Colonic mucosa (tissue), 4 donors: Measurements from ENCODE around the gene PRDM15. TPM values are rescaled to one million over a fixed set of nuclear protein-coding genes. Genes with fewer than 3 reads are reported as not detected.

Source experiments
- DNase-seq: peaks from one replicate; pipeline ENCODE4 v3.0.0-alpha.2; 2020
- H3K27ac ChIP-seq: fragments of 200-600 bp; one replicate; pipeline ENCODE4 v1.8.0; 2021
- H3K27me3 ChIP-seq: fragments of 200-600 bp; one replicate; pipeline ENCODE4 v1.8.0; 2021
- H3K36me3 ChIP-seq: fragments of 200-600 bp; one replicate; pipeline ENCODE4 v1.8.0; 2021
- H3K4me1 ChIP-seq: fragments of 200-600 bp; one replicate; pipeline ENCODE4 v1.8.0; 2021; ENCODE audit warnings: mild to moderate bottlenecking
- H3K4me3 ChIP-seq: fragments of 200-600 bp; one replicate; pipeline ENCODE4 v1.8.0; 2021
- H3K9ac ChIP-seq, 2 donors: one replicate each; pipeline ENCODE4 v1.7.0; 2013; ENCODE audit warnings: control low read depth in 2 of 2, low read depth in 2 of 2, low read length in 2 of 2
- H3K9me3 ChIP-seq: fragments of 200-600 bp; one replicate; pipeline ENCODE4 v1.8.0; 2021
- intact Hi-C: fragments of 100-400 bp; cut with DNase I; formaldehyde crosslinking; loops from one replicate; pipeline ENCODE4 v1.14.1; 2022
- total RNA-seq, 2 donors: library from RNA; stranded (reverse); fragmentation: NEBNext Ultra II Directional in 1 of 2; extraction: Animal tissue kit (Norgen Biotek cat#: 25700) in 1 of 2; gene quantifications; one replicate each; pipeline ENCODE4 v1.2.1, GENCODE V29; 2021
- TF ChIP-seq, protein P1 (sequence below): fragments of 200-600 bp; IDR thresholded peaks from one replicate; pipeline ENCODE4 v1.8.0; 2022; ENCODE audit warnings: antibody characterized with exemption, mild to moderate bottlenecking
- donor health status: healthy.
- donor health status: DM: no; HTN: no; CAD: no.
- donor health status: DM: no; HTN: no; CAD: no.

Gene PRDM15
- total RNA-seq, 2 donors from 2014 or later = 3.2 to 6.3 TPM

DNA sequence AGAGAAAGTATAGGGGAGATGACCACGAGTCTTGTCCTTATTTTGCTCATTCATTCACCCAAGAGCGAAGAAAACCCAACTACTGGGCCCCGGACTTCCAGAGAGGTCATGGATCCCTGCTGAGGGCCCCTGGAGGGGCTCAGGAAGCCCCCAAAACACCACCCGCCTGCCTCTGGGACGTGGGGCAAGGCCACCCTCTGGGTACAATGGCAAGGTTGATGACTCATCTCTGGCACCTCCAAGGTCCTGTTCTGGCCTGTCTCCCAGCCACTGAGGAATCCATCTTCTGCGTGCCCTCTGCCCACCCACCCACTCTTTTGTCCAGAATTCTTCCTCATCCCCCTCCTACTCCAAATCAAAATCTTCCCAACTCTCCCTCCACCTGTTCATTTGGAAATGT, 21.3 kb upstream of the PRDM15 start:
- H3K9ac ChIP-seq = no peak overlapping the region
- no peaks in the 10 kb centered on the region for H3K9me3 ChIP-seq
- no peaks in the 10 kb centered on the region for H3K27me3 ChIP-seq
- DNase-seq = no peak
- no peaks in the 10 kb centered on the region for H3K4me1 ChIP-seq
- no peaks in the 10 kb centered on the region for H3K36me3 ChIP-seq
- H3K27ac ChIP-seq = no peak overlapping the region
- TF ChIP-seq, protein P1, sequence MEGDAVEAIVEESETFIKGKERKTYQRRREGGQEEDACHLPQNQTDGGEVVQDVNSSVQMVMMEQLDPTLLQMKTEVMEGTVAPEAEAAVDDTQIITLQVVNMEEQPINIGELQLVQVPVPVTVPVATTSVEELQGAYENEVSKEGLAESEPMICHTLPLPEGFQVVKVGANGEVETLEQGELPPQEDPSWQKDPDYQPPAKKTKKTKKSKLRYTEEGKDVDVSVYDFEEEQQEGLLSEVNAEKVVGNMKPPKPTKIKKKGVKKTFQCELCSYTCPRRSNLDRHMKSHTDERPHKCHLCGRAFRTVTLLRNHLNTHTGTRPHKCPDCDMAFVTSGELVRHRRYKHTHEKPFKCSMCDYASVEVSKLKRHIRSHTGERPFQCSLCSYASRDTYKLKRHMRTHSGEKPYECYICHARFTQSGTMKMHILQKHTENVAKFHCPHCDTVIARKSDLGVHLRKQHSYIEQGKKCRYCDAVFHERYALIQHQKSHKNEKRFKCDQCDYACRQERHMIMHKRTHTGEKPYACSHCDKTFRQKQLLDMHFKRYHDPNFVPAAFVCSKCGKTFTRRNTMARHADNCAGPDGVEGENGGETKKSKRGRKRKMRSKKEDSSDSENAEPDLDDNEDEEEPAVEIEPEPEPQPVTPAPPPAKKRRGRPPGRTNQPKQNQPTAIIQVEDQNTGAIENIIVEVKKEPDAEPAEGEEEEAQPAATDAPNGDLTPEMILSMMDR = no peak
- H3K4me3 ChIP-seq = no peak overlapping the region
- intact Hi-C loops = no loop called here

DNA sequence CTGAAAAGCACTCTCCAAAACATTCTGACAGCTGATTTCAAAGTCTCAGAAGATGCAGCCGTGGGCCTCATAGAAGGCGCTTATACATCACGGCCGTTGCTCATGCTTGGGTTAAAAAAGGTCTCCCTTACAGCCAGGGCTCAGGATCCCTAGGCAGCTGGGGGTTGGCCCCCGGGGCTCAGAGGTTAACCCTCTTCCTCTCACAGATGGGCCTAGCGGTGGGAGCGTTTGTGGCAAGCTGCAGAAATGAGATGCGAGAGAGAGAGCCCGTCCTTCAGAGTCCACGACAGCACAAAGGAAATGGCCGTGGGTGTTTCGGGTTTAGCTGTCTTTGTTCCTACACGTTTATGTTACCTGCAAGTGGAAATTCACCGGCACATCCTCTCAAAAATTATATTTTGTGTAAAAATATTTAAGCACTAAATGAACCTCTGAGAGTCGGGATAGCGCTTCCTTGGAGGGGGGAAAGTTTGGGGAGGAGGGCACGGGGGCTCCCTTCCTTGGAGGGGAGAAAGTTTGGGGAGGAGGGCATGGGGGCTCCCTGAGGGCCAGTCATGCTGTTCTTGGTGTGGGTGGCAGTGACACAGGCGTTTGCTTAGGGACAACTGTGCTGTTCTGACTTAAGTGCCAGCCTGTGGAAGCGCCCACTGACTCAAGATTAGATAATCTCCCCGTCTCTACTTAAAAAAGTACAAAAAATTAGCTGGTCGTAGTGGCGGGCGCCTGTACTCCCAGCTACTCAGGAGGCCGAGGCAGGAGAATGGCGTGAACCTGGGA, 20.5 kb upstream of the PRDM15 start:
- no peaks in the 10 kb centered on the region for H3K4me1 ChIP-seq
- no peaks in the 10 kb centered on the region for H3K36me3 ChIP-seq
- intact Hi-C loops = no loop called here
- H3K9me3 ChIP-seq = no peaks in the 10 kb centered on the region
- no peak overlapping the region for H3K4me3 ChIP-seq
- no peak overlapping the region for H3K9ac ChIP-seq
- no peaks in the 10 kb centered on the region for H3K27me3 ChIP-seq
- TF ChIP-seq, protein P1 = no peak
- no peak overlapping the region for H3K27ac ChIP-seq
- DNase-seq = no peak

DNA sequence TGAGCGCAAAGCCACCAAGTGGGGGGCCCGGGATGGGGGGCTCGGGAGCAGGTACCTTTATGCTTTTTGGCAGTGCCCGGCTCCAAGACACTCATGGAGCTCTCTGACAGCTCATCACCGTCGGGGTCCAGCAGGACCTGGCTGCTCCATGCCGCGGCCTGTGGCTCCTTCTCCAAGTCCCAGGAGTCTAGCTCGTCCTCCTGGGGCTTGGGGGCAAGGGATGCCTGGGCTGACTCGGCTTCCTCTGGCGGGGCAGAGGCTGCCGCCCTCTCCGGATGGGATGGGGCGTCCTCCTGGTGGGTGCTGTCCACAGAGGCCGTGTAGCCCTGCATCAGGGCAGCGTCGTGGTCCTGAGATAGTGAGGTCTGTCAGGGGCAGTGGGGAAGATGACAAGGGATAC, 19.9 kb upstream of the PRDM15 start:
- no peaks in the 10 kb centered on the region for H3K4me1 ChIP-seq
- H3K27ac ChIP-seq = no peak overlapping the region
- no peak overlapping the region for H3K9ac ChIP-seq
- no peaks in the 10 kb centered on the region for H3K27me3 ChIP-seq
- H3K9me3 ChIP-seq = no peaks in the 10 kb centered on the region
- DNase-seq = no peak
- TF ChIP-seq, protein P1 = no peak
- intact Hi-C loops = no loop called here
- H3K4me3 ChIP-seq = no peak overlapping the region
- H3K36me3 ChIP-seq = no peaks in the 10 kb centered on the region

DNA sequence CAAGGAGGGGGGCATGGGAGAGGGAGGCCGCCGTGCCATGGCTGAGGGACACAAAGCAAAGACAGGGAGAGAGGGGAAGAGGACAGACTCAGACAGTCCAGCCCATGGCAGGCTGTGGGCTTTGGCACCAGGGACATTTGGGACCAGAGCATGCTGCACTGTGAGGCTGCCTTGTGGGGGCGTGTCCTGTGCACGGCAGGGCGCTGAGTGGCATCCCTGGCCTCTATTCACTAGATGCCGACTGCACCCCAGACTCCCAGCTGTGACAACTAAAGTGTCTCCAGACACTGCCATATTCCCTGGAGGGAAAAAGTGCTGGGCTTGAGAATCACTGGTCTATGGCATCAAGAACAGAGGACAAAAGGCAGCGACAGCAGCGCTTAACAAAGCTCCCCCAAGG, 18.6 kb upstream of the PRDM15 start:
- Histone ChIP-seq H3K4me1 (no peaks in the 10 kb centered on the region), H3K9me3 (no peaks in the 10 kb centered on the region), H3K4me3 (no peak overlapping the region), H3K9ac (no peak overlapping the region), H3K27ac (no peak overlapping the region), H3K36me3 (no peaks in the 10 kb centered on the region), H3K27me3 (no peaks in the 10 kb centered on the region)
- TF ChIP-seq, protein P1 = no peak
- DNase-seq = no peak
- intact Hi-C loops = no loop called here

DNA sequence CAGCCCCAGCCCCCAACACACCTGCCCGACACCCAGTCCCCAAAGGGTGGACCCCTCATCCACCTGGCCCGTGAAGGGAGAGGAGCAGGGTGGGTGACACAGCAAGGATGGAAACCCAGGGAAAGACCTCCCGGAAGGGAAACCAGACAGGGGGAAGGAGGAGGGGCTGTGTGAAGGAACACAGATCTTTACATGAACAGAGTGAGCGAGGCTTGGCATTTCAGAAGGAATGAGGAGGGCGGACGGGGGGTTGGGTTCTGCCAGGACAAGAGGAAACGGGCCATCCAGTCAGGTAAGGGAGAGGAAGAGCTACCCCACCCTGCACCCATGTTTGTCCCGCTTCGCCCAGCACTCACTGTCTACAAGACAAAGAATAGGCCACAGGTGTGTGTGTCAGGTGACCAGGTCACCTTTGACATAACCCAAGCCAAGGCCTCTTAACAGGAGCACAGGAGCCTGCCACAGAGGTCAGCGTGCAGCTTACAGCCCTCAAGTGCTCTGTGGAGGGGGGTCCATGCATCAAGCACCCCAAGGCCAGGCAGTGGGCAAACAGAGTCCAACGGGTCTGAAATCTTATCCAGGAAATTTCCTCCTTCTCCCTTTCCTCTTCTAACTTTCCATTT, 18.0 kb upstream of the PRDM15 start:
- H3K36me3 ChIP-seq = no peaks in the 10 kb centered on the region
- DNase-seq = no peak
- no peaks in the 10 kb centered on the region for H3K4me1 ChIP-seq
- intact Hi-C loops = no loop called here
- no peaks in the 10 kb centered on the region for H3K27me3 ChIP-seq
- no peak overlapping the region for H3K4me3 ChIP-seq
- TF ChIP-seq, protein P1 = no peak
- H3K9ac ChIP-seq = no peak overlapping the region
- no peaks in the 10 kb centered on the region for H3K9me3 ChIP-seq
- H3K27ac ChIP-seq = no peak overlapping the region
